Heart right ventricle (tissue), 16 donors: Measurements from ENCODE around the gene SMIM27. TPM values are rescaled to one million over a fixed set of nuclear protein-coding genes. Genes with fewer than 3 reads are reported as not detected.

Experiments used
- ATAC-seq, 8 donors: fragments of 200-7000 bp; cut with Tn5 transposase; one replicate each; pipeline ENCODE4 v1.9.1; 2020; ENCODE audit warnings: mild to moderate bottlenecking in 8 of 8, moderate library complexity in 8 of 8, moderate number of reproducible peaks in 1 of 8
- DNase-seq, 2 donors: peaks; one replicate each; pipeline ENCODE4 v3.0.0-alpha.2; 2020
- H3K27ac ChIP-seq, 10 donors: fragments of 200-600 bp; sonication (generic) in 2 of 10; one replicate each; pipeline versions ENCODE4 v1.5.0 to v1.8.0; 2020 to 2022; ENCODE audit warnings: mild to moderate bottlenecking in 3 of 10
- H3K27me3 ChIP-seq, 7 donors: fragments of 200-600 bp; one replicate each; pipeline ENCODE4 v1.8.0; 2021 to 2022; ENCODE audit warnings: mild to moderate bottlenecking in 2 of 7
- H3K36me3 ChIP-seq, 9 donors: fragments of 200-600 bp; sonication (generic) in 1 of 9; one replicate each; pipeline versions ENCODE4 v1.5.0 to v1.8.0; 2020 to 2022; ENCODE audit warnings: mild to moderate bottlenecking in 2 of 9
- H3K4me1 ChIP-seq, 9 donors: fragments of 200-600 bp; sonication (generic) in 1 of 9; one replicate each; pipeline versions ENCODE4 v1.5.0 to v1.8.0; 2020 to 2022; ENCODE audit warnings: mild to moderate bottlenecking in 4 of 9
- H3K4me3 ChIP-seq, 10 donors: fragments of 200-600 bp; sonication (generic) in 2 of 10; one replicate each; pipeline versions ENCODE4 v1.5.0 to v1.8.0; 2020 to 2022; ENCODE audit warnings: mild to moderate bottlenecking in 7 of 10, moderate library complexity in 2 of 10
- H3K9me3 ChIP-seq, 11 donors: fragments of 200-600 bp in 10 of 11; sonication (generic) in 2 of 11; one replicate each; pipeline versions ENCODE4 v1.5.0 to v1.8.0; 2013 to 2022; ENCODE audit warnings: mild to moderate bottlenecking in 2 of 11, control low read depth in 1 of 11, moderate library complexity in 1 of 11
- CTCF ChIP-seq, 9 donors: fragments of 200-600 bp; sonication (generic) in 2 of 9; IDR thresholded peaks; one replicate each; pipeline versions ENCODE4 v1.5.0 to v1.8.0; 2021 to 2022; ENCODE audit warnings: antibody characterized with exemption in 9 of 9, mild to moderate bottlenecking in 5 of 9, moderate library complexity in 1 of 9
- WGBS, 2 donors: extraction: QIAGEN DNeasy Blood & Tissue Kit; methylation state at CpG; one replicate each; pipeline ENCODE4 v1.1.7; 2013; ENCODE audit warnings: inconsistent platforms in 1 of 2; 5-methylcytosine and 5-hydroxymethylcytosine counted together
- intact Hi-C, 10 donors: fragments of 100-400 bp; cut with DNase I; formaldehyde crosslinking; loops; one replicate each; pipeline versions ENCODE4 v1.11.1 to v1.14.2; 2022
- polyA plus RNA-seq, 2 donors: library from polyadenylated mRNA; stranded (reverse); fragments of 200-250 nt; gene quantifications; one replicate each; pipeline ENCODE4 v1.2.3, GENCODE V29; 2013
- total RNA-seq, 10 donors: library from RNA; stranded (reverse); fragmentation: NEBNext Ultra II Directional in 3 of 10; extraction: Animal tissue kit (Norgen Biotek cat#: 25700) in 3 of 10; gene quantifications; one replicate each; pipeline versions ENCODE4 v1.2.1 to v1.2.4, GENCODE V29; 2021 to 2023
- donor health status: Arrhythmogenic right ventricular cardiomyopathy.
- donor health status: ischemic (EF 13 %, LVEDD 7.1; RV severe dilation, severe dysfunction).
- donor health status: healthy with polysubstance abuse.
- donor health status: DM: no; HTN: yes; CAD: no.
- donor health status: DM: no; HTN: no; CAD: no.
- donor health status: ischemic (EF 25% LVEDD 6.9; RV normal size, moderate dysfunction).
- donor health status: ischemic (EF 25% LVEDD 5.7; RV mildly dilated, moderate dysfunction).
- donor health status: healthy.
- donor health status: DM: yes; HTN: yes; CAD: no.
- donor health status: Ischemic cardiomyopathy.
- donor health status: ischemic (EF 35%, LVEDD 5.7; RV mildly dilated, moderate dysfunction).
- donor health status: nonischemic (EF 11% LVEDD 7.7; RV severe dilation, severe dysfunction).
- donor health status: DM: yes; HTN: yes; CAD: no.
- donor health status: PGD.
- donor health status: ischemic (EF 29% LVEDD 5.4; RV normal size, mild dysfunction).
- donor health status: nonischemic (EF 23%, LVEDD 6.1; RV moderate dilation, normal function).

The SMIM27 gene
- total and polyA plus RNA-seq, 12 donors = 3.6 to 19.6 (median 14.8) TPM

GRCh38 chr9:32570262-32570661 is 18.1 kb downstream of the SMIM27 start:
- H3K4me1 ChIP-seq = peaks cover 0 to 31% (median 21%) of the 10 kb centered on the region in 9 donors
- no peaks in the 10 kb centered on the region for H3K27me3 ChIP-seq
- no peaks in the 10 kb centered on the region for H3K9me3 ChIP-seq
- no peak for ATAC-seq
- 87 to 88% methylated on average over 4 of the region's 4 CpGs for WGBS, 2 donors
- no peak overlapping the region for H3K27ac ChIP-seq
- no peak for DNase-seq
- intact Hi-C loops = loop anchor here in 4 of 10 donors (10.0 kb wide), 3 partner anchors 45 to 135 kb away; partner anchors contain the start of gene RIGI (in 2 of the 4)
- H3K36me3 ChIP-seq = peaks cover 0 to 54% (median 9%) of the 10 kb centered on the region in 9 donors
- no peak overlapping the region for H3K4me3 ChIP-seq
- TF ChIP-seq CTCF (IDR thresholded peaks at IDR 0.05) = no peak

GRCh38 chr9:32571969-32572899 is 20.1 kb downstream of the SMIM27 start:
- H3K27me3 ChIP-seq = no peaks in the 10 kb centered on the region
- peak; percentile 39 to 57 for DNase-seq
- intact Hi-C loops = loop anchor here in 5 of 10 donors (1.0 to 10.0 kb wide), 7 partner anchors 20 to 193 kb away; partner anchors contain the start of genes RIGI (in 2 of the 5), ACO1 (in 1 of the 5), SMIM27 (in 1 of the 5) and TOPORS (in 1 of the 5)
- peak overlapping the region; percentile 85 to 94 (median 92) for H3K27ac ChIP-seq
- TF ChIP-seq CTCF (IDR thresholded peaks at IDR 0.05) = peak in 8 of 9 donors; percentile 19 to 67 (median 56)
- H3K36me3 ChIP-seq = peaks cover 0 to 35% (median 0%) of the 10 kb centered on the region in 9 donors
- H3K9me3 ChIP-seq = no peaks in the 10 kb centered on the region
- peak; percentile 63 to 94 (median 88) for ATAC-seq
- 1 to 2% methylated on average over 17 of the region's 17 CpGs for WGBS, 2 donors
- H3K4me1 ChIP-seq = peaks cover 0 to 31% (median 21%) of the 10 kb centered on the region in 9 donors
- peak overlapping the region; percentile 58 to 92 (median 88) for H3K4me3 ChIP-seq

GRCh38 chr9:32572900-32573523 is 20.9 kb downstream of the SMIM27 start, which contains the start of gene NDUFB6:
NDUFB6 (minus strand) TSS chr9:32573159; CDS start chr9:32573060, 99 bp downstream.
- TF ChIP-seq CTCF (IDR thresholded peaks at IDR 0.05) = no peak
- intact Hi-C loops = loop anchor here in 5 of 10 donors (1.0 to 10.0 kb wide), 8 partner anchors 21 to 194 kb away; partner anchors contain the start of genes ACO1 (in 2 of the 5), RIGI (in 2 of the 5), SMIM27 (in 1 of the 5) and TOPORS (in 1 of the 5)
- H3K36me3 ChIP-seq = peaks cover 0 to 27% (median 0%) of the 10 kb centered on the region in 9 donors
- peak within 1 kb of the TSS; percentile 58 to 92 (median 88) for H3K4me3 ChIP-seq
- WGBS, 2 donors = 0% methylated on average over 36 of the region's 36 CpGs
- DNase-seq = peak; percentile 94 to 95
- peak; percentile 98 to 99 (median 99) for ATAC-seq
- no peaks in the 10 kb centered on the region for H3K27me3 ChIP-seq
- H3K9me3 ChIP-seq = no peaks in the 10 kb centered on the region
- H3K4me1 ChIP-seq = peaks cover 0 to 31% (median 21%) of the 10 kb centered on the region in 9 donors
- peak within 1 kb of the TSS; percentile 85 to 94 (median 92) for H3K27ac ChIP-seq
